Measurements from ENCODE around the gene KRT16.
"Not testable (repeated sequence)": the region's sequence is repeated elsewhere in the genome, so short reads cannot be mapped to it uniquely, and the experiment has no call there.

Gene KRT16

GRCh38 chr17:41612376-41613160 is at the start of gene KRT16:
Gene KRT16 (minus strand): TSS chr17:41612767. CDS start chr17:41612688, 79 bp downstream.
- peak; percentile 69 for DNase-seq (ENCODE audit: low spot score)
- POLR2A ChIA-PET (ENCODE audit: low non-redundant PET): not testable (repeated sequence)
- CTCF ChIA-PET: interaction anchor here (0.6 to 1.3 kb wide), 4 partner anchors 29 to 197 kb away, joined by 3 read pairs; no protein-coding TSS in a partner anchor
- H3K27ac ChIP-seq: peak within 1 kb of the TSS; percentile 100

- POLR2A ChIA-PET (ENCODE audit: low non-redundant PET): no interaction called here
- no peak for DNase-seq (ENCODE audit: low spot score)
- CTCF ChIA-PET: interaction anchor here (0.6 to 8.2 kb wide), 4 partner anchors 12 to 787 kb away, joined by 3 to 321 read pairs (median 4); no protein-coding TSS in a partner anchor
- TF ChIP-seq CTCF (conservative IDR thresholded peaks at IDR 0.05; ENCODE audit: low read depth): no peak
- peak overlapping the region; percentile 100 for H3K27ac ChIP-seq
Measured at GRCh38 chr17:41660221-41660711, 47.7 kb upstream of the KRT16 start.

GRCh38 chr17:41659427-41660212 is 47.1 kb upstream of the KRT16 start:
- POLR2A ChIA-PET (ENCODE audit: low non-redundant PET): no interaction called here
- CTCF ChIA-PET: interaction anchor here (0.6 to 8.2 kb wide), 3 partner anchors 11 to 786 kb away, joined by 3 to 321 read pairs (median 4); no protein-coding TSS in a partner anchor
- H3K27ac ChIP-seq: peak overlapping the region; percentile 100
- no peak for DNase-seq (ENCODE audit: low spot score)
- TF ChIP-seq CTCF (conservative IDR thresholded peaks at IDR 0.05; ENCODE audit: low read depth): no peak

- CTCF ChIA-PET: interaction anchor here (1.3 kb wide), 1 partner anchor 10 kb away, joined by 9 read pairs; no protein-coding TSS in a partner anchor
- POLR2A ChIA-PET (ENCODE audit: low non-redundant PET): no interaction called here
- no peak for DNase-seq (ENCODE audit: low spot score)
Measured at GRCh38 chr17:41658846-41659245, 46.3 kb upstream of the KRT16 start.

GRCh38 chr17:41657936-41658335 is 45.4 kb upstream of the KRT16 start:
- ChIA-PET POLR2A (ENCODE audit: low non-redundant PET) (no interaction called here), CTCF (interaction anchor here (1.3 kb wide), 1 partner anchor 9 kb away, joined by 9 read pairs; no protein-coding TSS in a partner anchor)
- H3K27ac ChIP-seq: peak overlapping the region; percentile 100
- no peak for TF ChIP-seq CTCF (conservative IDR thresholded peaks at IDR 0.05; ENCODE audit: low read depth)
- no peak for DNase-seq (ENCODE audit: low spot score)

More at GRCh38 chr17:41658846-41659245, 46.3 kb upstream of the KRT16 start:
- TF ChIP-seq CTCF (conservative IDR thresholded peaks at IDR 0.05; ENCODE audit: low read depth): no peak
- H3K27ac ChIP-seq: peak overlapping the region; percentile 100

GRCh38 chr17:41657176-41657754 is 44.7 kb upstream of the KRT16 start:
- ChIA-PET CTCF (interaction anchor here (1.3 to 3.9 kb wide), 2 partner anchors 9 to 109 kb away, joined by 9 to 18 read pairs; no protein-coding TSS in a partner anchor), POLR2A (ENCODE audit: low non-redundant PET) (no interaction called here)
- no peak for DNase-seq (ENCODE audit: low spot score)
- peak overlapping the region; percentile 100 for H3K27ac ChIP-seq
- TF ChIP-seq CTCF (conservative IDR thresholded peaks at IDR 0.05; ENCODE audit: low read depth): no peak

All from RWPE1 (cell line).